Activated CD4-positive, alpha-beta T cell treated with anti-CD3 and anti-CD28 coated beads, Interleukin-2, amount 50 U/mL, for 48 hours (primary cell): ENCODE measurements around the gene CYP46A1.
"Not testable (repeated sequence)": the region's sequence is repeated elsewhere in the genome, so short reads cannot be mapped to it uniquely, and the experiment has no call there.

Source experiments
- DNase-seq, 2 experiments: peaks; one replicate each; pipeline ENCODE4 v3.0.0-alpha.2; 2020

The CYP46A1 gene

GRCh38 chr14:99683619-99684409 lies at the start of gene CYP46A1:
Gene CYP46A1 (plus strand): TSS chr14:99684298. CDS start chr14:99684418, 120 bp downstream.
- DNase-seq = peak; percentile 100

GRCh38 chr14:99634443-99634842 lies 49.7 kb upstream of the CYP46A1 start:
- DNase-seq = no peak

GRCh38 chr14:99635116-99635515 lies 49.0 kb upstream of the CYP46A1 start:
- no peak for DNase-seq

- no peak for DNase-seq
Observed at GRCh38 chr14:99636487-99636886, 47.6 kb upstream of the CYP46A1 start.

- DNase-seq = no peak
Observed at GRCh38 chr14:99637624-99638023, 46.5 kb upstream of the CYP46A1 start.

GRCh38 chr14:99642771-99643170 lies 41.3 kb upstream of the CYP46A1 start:
- DNase-seq = not testable (repeated sequence)

- no peak for DNase-seq
Observed at GRCh38 chr14:99643343-99643742, 40.8 kb upstream of the CYP46A1 start.

GRCh38 chr14:99644035-99644587 lies 40.0 kb upstream of the CYP46A1 start:
- DNase-seq = no peak

- no peak for DNase-seq
Observed at GRCh38 chr14:99644723-99645544, 39.2 kb upstream of the CYP46A1 start, which contains the start of gene HHIPL1. Gene HHIPL1 (plus strand): TSS chr14:99645129. CDS start chr14:99645208, 79 bp downstream.

GRCh38 chr14:99645545-99646505 lies 38.3 kb upstream of the CYP46A1 start:
- DNase-seq = no peak

GRCh38 chr14:99647411-99647810 lies 36.7 kb upstream of the CYP46A1 start:
- no peak for DNase-seq

- no peak for DNase-seq
Observed at GRCh38 chr14:99648027-99648784, 35.9 kb upstream of the CYP46A1 start.

- DNase-seq = no peak
Observed at GRCh38 chr14:99649219-99649618, 34.9 kb upstream of the CYP46A1 start.

- DNase-seq = no peak
Observed at GRCh38 chr14:99649643-99650042, 34.5 kb upstream of the CYP46A1 start.

- no peak for DNase-seq
Observed at GRCh38 chr14:99650189-99650588, 33.9 kb upstream of the CYP46A1 start.

GRCh38 chr14:99651953-99652746 lies 31.9 kb upstream of the CYP46A1 start:
- no peak for DNase-seq

- no peak for DNase-seq
Observed at GRCh38 chr14:99654235-99654985, 29.7 kb upstream of the CYP46A1 start.

GRCh38 chr14:99655521-99655920 lies 28.6 kb upstream of the CYP46A1 start:
- no peak for DNase-seq

GRCh38 chr14:99656171-99656570 lies 27.9 kb upstream of the CYP46A1 start:
- no peak for DNase-seq

GRCh38 chr14:99657645-99658155 lies 26.4 kb upstream of the CYP46A1 start:
- DNase-seq = no peak
